ENCODE data around the gene ESRP2. TPM values are rescaled to one million over a fixed set of nuclear protein-coding genes. Genes with fewer than 3 reads are reported as not detected.

ESRP2 gene
- 0.15 and 0.97 TPM in 2 replicates for total RNA-seq

GRCh38 chr16:68235887-68236136, at the start of gene ESRP2:
TSS of gene ESRP2 (minus strand) at chr16:68236127. CDS start at chr16:68236045, 82 bp downstream.

GRCh38 chr16:68264128-68265077, 28.5 kb upstream of the ESRP2 start, which contains the start of gene SLC7A6:
TSS of gene SLC7A6 (plus strand) at chr16:68264526. CDS start at chr16:68274727, 10,201 bp downstream.

DNA sequence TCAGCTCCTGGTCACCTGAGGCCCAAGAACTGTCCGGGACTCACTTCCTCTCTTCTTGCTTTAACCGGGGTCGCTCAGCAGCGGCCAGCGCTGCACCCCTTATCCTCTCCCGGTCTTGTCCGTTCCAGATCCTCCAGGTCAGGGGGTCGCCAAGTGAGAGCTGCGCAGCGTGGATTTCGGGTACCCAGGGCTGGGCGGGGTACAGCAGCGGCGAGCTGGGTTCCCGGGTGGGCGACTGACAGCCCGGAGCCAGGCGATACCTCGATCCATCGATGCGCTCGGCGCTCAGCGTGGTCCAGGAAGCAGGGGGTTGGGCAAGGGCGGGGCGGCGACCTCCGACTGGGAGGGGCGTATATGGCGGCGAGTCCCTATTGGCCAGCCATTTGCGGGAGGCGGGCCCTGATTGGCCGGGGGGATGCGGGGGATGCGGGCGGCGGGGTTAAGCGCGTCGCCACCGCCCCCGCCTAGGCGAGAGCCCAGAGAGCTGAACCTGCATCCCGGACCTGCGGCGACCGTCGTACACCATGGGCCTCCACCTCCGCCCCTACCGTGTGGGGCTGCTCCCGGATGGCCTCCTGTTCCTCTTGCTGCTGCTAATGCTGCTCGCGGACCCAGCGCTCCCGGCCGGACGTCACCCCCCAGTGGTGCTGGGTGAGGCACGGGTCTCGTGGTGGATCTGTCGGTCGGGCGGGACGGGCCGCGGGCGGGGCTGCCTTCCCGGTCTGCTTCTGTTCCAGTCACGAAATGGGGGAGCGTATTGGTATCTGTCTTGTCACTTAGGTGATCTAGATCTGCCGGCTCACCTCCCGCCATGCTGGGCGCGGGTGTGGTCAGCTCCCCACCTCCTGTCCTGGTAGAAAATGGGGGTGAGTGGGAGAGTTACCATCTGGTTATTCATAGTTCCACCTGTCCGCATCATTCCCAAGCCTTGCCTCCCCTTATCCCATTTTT, 9.3 kb upstream of the ESRP2 start, which contains the start of gene PLA2G15:
TSS of gene PLA2G15 (plus strand) at position 471 of the 951 bp plus-strand sequence. CDS start at position 525, 54 bp downstream.

Other genes starting within 250 kb of the ESRP2 start
- gene DPEP2, start 236.6 kb downstream of the ESRP2 start, total RNA-seq: 1.1 TPM in 1 of 2 replicates, not detected in the other
- not detected in 2 replicates for gene DPEP2NB, start 220.2 kb downstream of the ESRP2 start, total RNA-seq
- 14.4 and 20.5 TPM in 2 replicates for gene DDX28, start 212.9 kb downstream of the ESRP2 start, total RNA-seq
- gene DUS2, start 212.8 kb downstream of the ESRP2 start, total RNA-seq: 23.4 and 27.5 TPM in 2 replicates
- 7.8 and 10.3 TPM in 2 replicates for gene NFATC3, start 150.8 kb downstream of the ESRP2 start, total RNA-seq
- 16.6 and 18.5 TPM in 2 replicates for gene PLA2G15, start 9.2 kb upstream of the ESRP2 start, total RNA-seq
- 24.4 and 27.2 TPM in 2 replicates for gene SLC7A6, start 28.4 kb upstream of the ESRP2 start, total RNA-seq
- gene SLC7A6OS, start 74.8 kb upstream of the ESRP2 start, total RNA-seq: 14.0 and 15.9 TPM in 2 replicates
- 37.4 and 65.8 TPM in 2 replicates for gene PRMT7, start 74.9 kb upstream of the ESRP2 start, total RNA-seq
- gene SMPD3, start 212.4 kb upstream of the ESRP2 start, total RNA-seq: not detected in 2 replicates

Measured in epithelial cell of umbilical artery (primary cell).